HEK293 (cell line): ENCODE measurements around the gene TOR2A.

Experiments used
- CTCF ChIA-PET: fragments of 350-600 bp; formaldehyde crosslinking; extraction: SDS; loops from one replicate; lab custom pipeline; 2021; ENCODE audit warnings: antibody characterized with exemption; lab: Yijun Ruan, JAX
- POLR2A ChIA-PET: fragments of 300-600 bp; formaldehyde crosslinking; extraction: SDS; loops from one replicate; lab custom pipeline; 2020; ENCODE audit warnings: antibody characterized with exemption, inconsistent platforms; lab: Yijun Ruan, JAX
- H3K27ac ChIP-seq: fragments of 200-500 bp; sonication (Bioruptor generic); 2 replicates; pipeline ENCODE4 v1.5.1; 2014; ENCODE audit warnings: low read depth, low read length, control low read depth, inconsistent platforms; ENCODE audit errors: extremely low read depth
- H3K36me3 ChIP-seq, 2 experiments: fragments of 200-500 bp in 1 of 2; sonication (Bioruptor generic) in 1 of 2; 1 replicate in 1 of 2; 2 replicates in 1 of 2; pipeline ENCODE4 v1.5.1; 2014 to 2017; ENCODE audit warnings: inconsistent platforms in 2 of 2, low read length in 2 of 2; ENCODE audit not compliant: control insufficient read depth in 2 of 2, insufficient read depth in 1 of 2
- H3K4me1 ChIP-seq: fragments of 200-500 bp; sonication (Bioruptor generic); 2 replicates; pipeline ENCODE4 v1.5.1; 2014; ENCODE audit warnings: mild to moderate bottlenecking, low read length, inconsistent platforms; ENCODE audit not compliant: control insufficient read depth, insufficient read depth
- H3K4me3 ChIP-seq: 2 replicates; pipeline ENCODE4 v1.5.1; 2011; ENCODE audit warnings: low read depth, mild to moderate bottlenecking, control low read depth, low read length, moderate library complexity
- H3K9me3 ChIP-seq: fragments of 200-500 bp; sonication (Bioruptor generic); 2 replicates; pipeline ENCODE4 v1.5.1; 2014; ENCODE audit warnings: low read depth, low read length, inconsistent platforms; ENCODE audit not compliant: control insufficient read depth, insufficient read depth
- GLIS1 ChIP-seq: fragments of 450-650 bp; formaldehyde crosslinking; IDR thresholded peaks from 2 replicates; pipeline ENCODE4 v1.5.1; 2016; ENCODE audit warnings: missing biosample characterization, missing genetic modification characterization
- SCRT2 ChIP-seq: fragments of 450-650 bp; formaldehyde crosslinking; IDR thresholded peaks from 2 replicates; pipeline ENCODE4 v1.5.1; 2016; ENCODE audit warnings: missing biosample characterization, missing genetic modification characterization
- SP2 ChIP-seq: fragments of 450-650 bp; formaldehyde crosslinking; IDR thresholded peaks from 2 replicates; pipeline ENCODE4 v1.5.1; 2016; ENCODE audit warnings: missing biosample characterization, missing genetic modification characterization
- ZNF114 ChIP-seq: fragments of 450-650 bp; formaldehyde crosslinking; IDR thresholded peaks from 2 replicates; pipeline ENCODE4 v1.5.0; 2017; ENCODE audit warnings: missing biosample characterization, missing genetic modification characterization
- ZNF239 ChIP-seq: fragments of 450-650 bp; formaldehyde crosslinking; IDR thresholded peaks from 2 replicates; pipeline ENCODE4 v1.5.1; 2016; ENCODE audit warnings: missing biosample characterization, missing genetic modification characterization
- ZNF585B ChIP-seq: fragments of 450-650 bp; formaldehyde crosslinking; IDR thresholded peaks from 2 replicates; pipeline ENCODE4 v1.5.1; 2016; ENCODE audit warnings: missing biosample characterization, missing genetic modification characterization
- TF ChIP-seq, protein P1 (sequence below): fragments of 450-650 bp; formaldehyde crosslinking; conservative IDR thresholded peaks from 2 replicates; pipeline ENCODE4 v1.5.1; 2016; ENCODE audit warnings: low read depth, missing biosample characterization, missing genetic modification characterization
- TF ChIP-seq, protein P2 (sequence below): fragments of 450-650 bp; formaldehyde crosslinking; IDR thresholded peaks from 2 replicates; pipeline ENCODE4 v1.5.1; 2017; ENCODE audit warnings: missing biosample characterization, mild to moderate bottlenecking, missing genetic modification characterization, moderate library complexity
- TF ChIP-seq, protein P3 (sequence below): fragments of 450-650 bp; formaldehyde crosslinking; IDR thresholded peaks from 2 replicates; pipeline ENCODE4 v1.5.1; 2016; ENCODE audit warnings: missing biosample characterization, missing genetic modification characterization
- TF ChIP-seq, protein P4 (sequence below): fragments of 450-650 bp; formaldehyde crosslinking; IDR thresholded peaks from 2 replicates; pipeline ENCODE4 v1.5.1; 2016; ENCODE audit warnings: missing biosample characterization, missing genetic modification characterization
- TF ChIP-seq, protein P5 (sequence below): fragments of 450-650 bp; formaldehyde crosslinking; IDR thresholded peaks from 2 replicates; pipeline ENCODE4 v1.5.1; 2016; ENCODE audit warnings: missing biosample characterization, missing genetic modification characterization, low read depth
- TF ChIP-seq, protein P6 (sequence below): fragments of 450-650 bp; formaldehyde crosslinking; IDR thresholded peaks from 2 replicates; pipeline ENCODE4 v1.5.1; 2016; ENCODE audit warnings: missing biosample characterization, missing genetic modification characterization

Gene TOR2A

DNA sequence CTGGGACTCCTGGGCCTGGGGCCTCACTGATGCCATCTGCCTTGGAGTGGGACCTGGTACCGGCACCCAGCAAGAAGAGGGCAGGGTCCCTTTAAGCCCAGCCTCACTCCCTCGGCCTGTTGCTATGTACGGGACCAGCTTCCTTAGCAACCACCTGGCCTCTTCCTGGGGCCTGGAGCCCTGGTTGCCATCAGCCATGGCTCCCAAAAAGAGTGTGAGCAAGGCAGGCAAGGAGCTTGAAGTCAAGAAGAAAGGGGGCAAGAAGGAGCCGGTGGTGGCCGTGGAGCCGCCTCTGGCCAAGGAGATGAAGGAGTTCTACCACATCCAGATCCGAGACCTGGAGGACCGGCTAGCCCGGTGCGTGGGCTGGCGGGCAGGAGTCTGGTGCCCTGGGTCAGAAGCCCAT, 28.3 kb downstream of the TOR2A start, which contains the start of gene CFAP157:
Gene CFAP157 (plus strand): TSS at position 153 of the 406 bp plus-strand sequence. CDS start 44 bp downstream, at position 197.
- H3K4me1 ChIP-seq: no peaks in the 10 kb centered on the region
- ChIA-PET CTCF (interaction anchor here (0.5 to 1.4 kb wide), 3 partner anchors 28 to 814 kb away, joined by 3 to 5 read pairs (median 5); partner anchors contain the start of gene TOR2A), POLR2A (interaction anchor here (0.6 to 2.8 kb wide), 2 partner anchors 9 to 94 kb away, joined by 3 to 8 read pairs; partner anchors contain the start of genes PTRH1 and TTC16)
- H3K27ac ChIP-seq: no peak within 1 kb of the TSS
- no peaks in the 10 kb centered on the region for H3K36me3 ChIP-seq
- TF ChIP-seq, protein P1, sequence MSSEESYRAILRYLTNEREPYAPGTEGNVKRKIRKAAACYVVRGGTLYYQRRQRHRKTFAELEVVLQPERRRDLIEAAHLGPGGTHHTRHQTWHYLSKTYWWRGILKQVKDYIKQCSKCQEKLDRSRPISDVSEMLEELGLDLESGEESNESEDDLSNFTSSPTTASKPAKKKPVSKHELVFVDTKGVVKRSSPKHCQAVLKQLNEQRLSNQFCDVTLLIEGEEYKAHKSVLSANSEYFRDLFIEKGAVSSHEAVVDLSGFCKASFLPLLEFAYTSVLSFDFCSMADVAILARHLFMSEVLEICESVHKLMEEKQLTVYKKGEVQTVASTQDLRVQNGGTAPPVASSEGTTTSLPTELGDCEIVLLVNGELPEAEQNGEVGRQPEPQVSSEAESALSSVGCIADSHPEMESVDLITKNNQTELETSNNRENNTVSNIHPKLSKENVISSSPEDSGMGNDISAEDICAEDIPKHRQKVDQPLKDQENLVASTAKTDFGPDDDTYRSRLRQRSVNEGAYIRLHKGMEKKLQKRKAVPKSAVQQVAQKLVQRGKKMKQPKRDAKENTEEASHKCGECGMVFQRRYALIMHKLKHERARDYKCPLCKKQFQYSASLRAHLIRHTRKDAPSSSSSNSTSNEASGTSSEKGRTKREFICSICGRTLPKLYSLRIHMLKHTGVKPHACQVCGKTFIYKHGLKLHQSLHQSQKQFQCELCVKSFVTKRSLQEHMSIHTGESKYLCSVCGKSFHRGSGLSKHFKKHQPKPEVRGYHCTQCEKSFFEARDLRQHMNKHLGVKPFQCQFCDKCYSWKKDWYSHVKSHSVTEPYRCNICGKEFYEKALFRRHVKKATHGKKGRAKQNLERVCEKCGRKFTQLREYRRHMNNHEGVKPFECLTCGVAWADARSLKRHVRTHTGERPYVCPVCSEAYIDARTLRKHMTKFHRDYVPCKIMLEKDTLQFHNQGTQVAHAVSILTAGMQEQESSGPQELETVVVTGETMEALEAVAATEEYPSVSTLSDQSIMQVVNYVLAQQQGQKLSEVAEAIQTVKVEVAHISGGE (tag by site-specific recombination): no peak
- TF ChIP-seq SCRT2 (tag by site-specific recombination) (peak; percentile 24; the same call in 1 of the 2 replicates), ZNF114 (tag by site-specific recombination) (no peak)
- H3K9me3 ChIP-seq: no peaks in the 10 kb centered on the region
- no peak within 1 kb of the TSS for H3K4me3 ChIP-seq

DNA sequence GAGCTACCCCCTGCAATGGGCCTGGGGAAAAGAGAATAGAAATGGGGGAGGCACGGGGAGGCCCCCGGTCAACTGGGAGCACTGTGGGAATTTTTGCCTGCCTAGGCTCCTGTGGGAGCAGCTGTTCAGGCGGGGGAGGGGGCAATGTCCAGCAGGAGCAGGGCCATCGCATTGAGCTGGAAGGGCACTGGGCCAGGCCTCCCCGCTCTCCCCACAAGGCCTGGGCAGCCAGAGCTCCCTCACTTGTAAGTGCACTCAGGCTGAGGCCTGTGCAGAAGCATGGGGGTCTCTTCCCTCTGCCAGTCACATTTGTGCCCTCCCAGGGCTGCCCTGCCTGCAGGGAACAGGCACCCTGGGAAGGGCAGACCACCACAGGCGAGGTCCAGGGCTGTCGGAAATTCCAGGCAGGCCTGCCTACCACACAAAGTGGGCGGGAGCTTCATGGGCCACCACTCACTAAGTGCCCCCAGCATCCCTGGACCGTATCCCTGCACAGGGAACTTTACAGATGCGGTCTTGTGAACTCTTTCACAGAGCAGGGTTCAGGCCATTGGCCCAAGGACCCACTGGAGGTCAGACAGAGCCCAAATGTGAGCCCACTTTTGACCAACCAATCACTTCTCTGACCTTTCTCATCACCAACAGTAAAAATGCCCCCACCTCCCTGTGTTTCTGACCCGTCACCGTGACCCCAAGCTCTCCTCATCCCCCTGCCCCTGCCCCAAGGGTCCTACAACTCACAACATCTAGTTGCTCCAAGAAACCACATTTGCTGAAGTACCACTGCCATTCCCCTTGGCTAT, 29.3 kb downstream of the TOR2A start:
- CTCF ChIA-PET: interaction anchor here (1.4 kb wide), 1 partner anchor 29 kb away, joined by 5 read pairs; the partner anchor contains the start of gene TOR2A
- TF ChIP-seq, protein P2, sequence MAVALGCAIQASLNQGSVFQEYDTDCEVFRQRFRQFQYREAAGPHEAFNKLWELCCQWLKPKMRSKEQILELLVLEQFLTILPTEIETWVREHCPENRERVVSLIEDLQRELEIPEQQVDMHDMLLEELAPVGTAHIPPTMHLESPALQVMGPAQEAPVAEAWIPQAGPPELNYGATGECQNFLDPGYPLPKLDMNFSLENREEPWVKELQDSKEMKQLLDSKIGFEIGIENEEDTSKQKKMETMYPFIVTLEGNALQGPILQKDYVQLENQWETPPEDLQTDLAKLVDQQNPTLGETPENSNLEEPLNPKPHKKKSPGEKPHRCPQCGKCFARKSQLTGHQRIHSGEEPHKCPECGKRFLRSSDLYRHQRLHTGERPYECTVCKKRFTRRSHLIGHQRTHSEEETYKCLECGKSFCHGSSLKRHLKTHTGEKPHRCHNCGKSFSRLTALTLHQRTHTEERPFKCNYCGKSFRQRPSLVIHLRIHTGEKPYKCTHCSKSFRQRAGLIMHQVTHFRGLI (tag by site-specific recombination): no peak
- TF ChIP-seq ZNF585B (tag by site-specific recombination): no peak
- TF ChIP-seq GLIS1 (tag by site-specific recombination): peak; percentile 17; the same call in 1 of the 2 replicates
- TF ChIP-seq, all 188 proteins: peak for 1
- POLR2A ChIA-PET: interaction anchor here (0.7 to 2.8 kb wide), 3 partner anchors 10 to 191 kb away, joined by 3 to 8 read pairs (median 7); partner anchors contain the start of genes PTRH1 and TTC16
- Histone ChIP-seq H3K36me3 (no peaks in the 10 kb centered on the region), H3K4me3 (no peak overlapping the region), H3K4me1 (no peaks in the 10 kb centered on the region), H3K27ac (no peak overlapping the region), H3K9me3 (no peaks in the 10 kb centered on the region)

DNA sequence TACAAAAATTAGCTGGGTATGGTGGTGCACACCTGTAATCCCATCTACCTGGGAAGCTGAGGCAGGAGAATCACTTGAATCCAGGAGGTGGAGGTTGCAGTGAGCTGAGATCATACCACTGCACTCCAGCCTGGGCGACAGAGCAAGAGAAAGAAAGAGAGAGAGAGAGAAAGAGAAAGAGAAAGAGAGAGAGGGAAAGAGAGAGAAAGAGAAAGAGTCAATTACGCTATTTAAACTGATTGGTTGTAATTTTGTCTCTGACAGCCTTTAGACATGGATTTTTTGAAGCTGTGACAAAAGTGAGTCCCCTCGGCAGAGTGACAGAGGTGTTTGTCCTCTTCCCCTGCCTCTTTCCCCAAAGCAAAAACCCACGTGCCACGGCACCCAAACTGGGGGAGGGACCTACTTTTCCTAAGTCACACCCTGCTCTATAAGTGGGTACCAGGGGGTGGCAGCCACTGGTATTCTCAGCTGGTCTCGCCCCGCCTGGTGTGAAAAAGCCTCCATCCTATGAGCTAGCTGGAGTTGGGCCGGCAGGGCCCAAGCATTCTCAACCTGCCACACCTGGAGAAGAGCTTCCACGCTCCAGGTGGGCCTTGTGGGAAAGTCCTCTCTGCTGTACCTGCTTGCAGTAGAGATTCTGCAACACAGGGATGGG, 31.7 kb downstream of the TOR2A start:
- Histone ChIP-seq H3K36me3 (no peaks in the 10 kb centered on the region), H3K9me3 (no peaks in the 10 kb centered on the region), H3K27ac (no peak overlapping the region), H3K4me3 (no peak overlapping the region), H3K4me1 (no peaks in the 10 kb centered on the region)
- CTCF ChIA-PET: interaction anchor here (0.6 to 1.4 kb wide), 5 partner anchors 32 to 762 kb away, joined by 3 to 4 read pairs (median 3); partner anchors contain the start of gene TOR2A
- POLR2A ChIA-PET: no interaction called here
- TF ChIP-seq, protein P2 (tag by site-specific recombination): no peak
- TF ChIP-seq, protein P3, sequence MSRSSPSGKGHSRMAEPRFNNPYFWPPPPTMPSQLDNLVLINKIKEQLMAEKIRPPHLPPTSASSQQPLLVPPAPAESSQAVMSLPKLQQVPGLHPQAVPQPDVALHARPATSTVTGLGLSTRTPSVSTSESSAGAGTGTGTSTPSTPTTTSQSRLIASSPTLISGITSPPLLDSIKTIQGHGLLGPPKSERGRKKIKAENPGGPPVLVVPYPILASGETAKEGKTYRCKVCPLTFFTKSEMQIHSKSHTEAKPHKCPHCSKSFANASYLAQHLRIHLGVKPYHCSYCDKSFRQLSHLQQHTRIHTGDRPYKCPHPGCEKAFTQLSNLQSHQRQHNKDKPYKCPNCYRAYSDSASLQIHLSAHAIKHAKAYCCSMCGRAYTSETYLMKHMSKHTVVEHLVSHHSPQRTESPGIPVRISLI (tag by site-specific recombination): no peak
- TF ChIP-seq, protein P4, sequence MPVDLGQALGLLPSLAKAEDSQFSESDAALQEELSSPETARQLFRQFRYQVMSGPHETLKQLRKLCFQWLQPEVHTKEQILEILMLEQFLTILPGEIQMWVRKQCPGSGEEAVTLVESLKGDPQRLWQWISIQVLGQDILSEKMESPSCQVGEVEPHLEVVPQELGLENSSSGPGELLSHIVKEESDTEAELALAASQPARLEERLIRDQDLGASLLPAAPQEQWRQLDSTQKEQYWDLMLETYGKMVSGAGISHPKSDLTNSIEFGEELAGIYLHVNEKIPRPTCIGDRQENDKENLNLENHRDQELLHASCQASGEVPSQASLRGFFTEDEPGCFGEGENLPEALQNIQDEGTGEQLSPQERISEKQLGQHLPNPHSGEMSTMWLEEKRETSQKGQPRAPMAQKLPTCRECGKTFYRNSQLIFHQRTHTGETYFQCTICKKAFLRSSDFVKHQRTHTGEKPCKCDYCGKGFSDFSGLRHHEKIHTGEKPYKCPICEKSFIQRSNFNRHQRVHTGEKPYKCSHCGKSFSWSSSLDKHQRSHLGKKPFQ: no peak
- TF ChIP-seq SP2 (tag by site-specific recombination): no peak
- TF ChIP-seq, protein P5, sequence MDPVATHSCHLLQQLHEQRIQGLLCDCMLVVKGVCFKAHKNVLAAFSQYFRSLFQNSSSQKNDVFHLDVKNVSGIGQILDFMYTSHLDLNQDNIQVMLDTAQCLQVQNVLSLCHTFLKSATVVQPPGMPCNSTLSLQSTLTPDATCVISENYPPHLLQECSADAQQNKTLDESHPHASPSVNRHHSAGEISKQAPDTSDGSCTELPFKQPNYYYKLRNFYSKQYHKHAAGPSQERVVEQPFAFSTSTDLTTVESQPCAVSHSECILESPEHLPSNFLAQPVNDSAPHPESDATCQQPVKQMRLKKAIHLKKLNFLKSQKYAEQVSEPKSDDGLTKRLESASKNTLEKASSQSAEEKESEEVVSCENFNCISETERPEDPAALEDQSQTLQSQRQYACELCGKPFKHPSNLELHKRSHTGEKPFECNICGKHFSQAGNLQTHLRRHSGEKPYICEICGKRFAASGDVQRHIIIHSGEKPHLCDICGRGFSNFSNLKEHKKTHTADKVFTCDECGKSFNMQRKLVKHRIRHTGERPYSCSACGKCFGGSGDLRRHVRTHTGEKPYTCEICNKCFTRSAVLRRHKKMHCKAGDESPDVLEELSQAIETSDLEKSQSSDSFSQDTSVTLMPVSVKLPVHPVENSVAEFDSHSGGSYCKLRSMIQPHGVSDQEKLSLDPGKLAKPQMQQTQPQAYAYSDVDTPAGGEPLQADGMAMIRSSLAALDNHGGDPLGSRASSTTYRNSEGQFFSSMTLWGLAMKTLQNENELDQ (tag by site-specific recombination): no peak
- no peak for TF ChIP-seq ZNF239
- TF ChIP-seq, protein P6, sequence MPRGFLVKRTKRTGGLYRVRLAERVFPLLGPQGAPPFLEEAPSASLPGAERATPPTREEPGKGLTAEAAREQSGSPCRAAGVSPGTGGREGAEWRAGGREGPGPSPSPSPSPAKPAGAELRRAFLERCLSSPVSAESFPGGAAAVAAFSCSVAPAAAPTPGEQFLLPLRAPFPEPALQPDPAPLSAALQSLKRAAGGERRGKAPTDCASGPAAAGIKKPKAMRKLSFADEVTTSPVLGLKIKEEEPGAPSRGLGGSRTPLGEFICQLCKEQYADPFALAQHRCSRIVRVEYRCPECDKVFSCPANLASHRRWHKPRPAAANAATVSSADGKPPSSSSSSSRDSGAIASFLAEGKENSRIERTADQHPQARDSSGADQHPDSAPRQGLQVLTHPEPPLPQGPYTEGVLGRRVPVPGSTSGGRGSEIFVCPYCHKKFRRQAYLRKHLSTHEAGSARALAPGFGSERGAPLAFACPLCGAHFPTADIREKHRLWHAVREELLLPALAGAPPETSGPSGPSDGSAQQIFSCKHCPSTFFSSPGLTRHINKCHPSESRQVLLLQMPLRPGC (tag by site-specific recombination): no peak
